Activated CD8-positive, alpha-beta memory T cell treated with anti-CD3 and anti-CD28 coated beads for 36 hours (primary cell): ENCODE measurements around the gene DUSP7. TPM values are rescaled to one million over a fixed set of nuclear protein-coding genes. Genes with fewer than 3 reads are reported as not detected.

Experiments used
- CTCF ChIA-PET: fragments of 350-600 bp; sonication (Branson Sonifier 250); formaldehyde crosslinking; loops from one replicate; lab custom pipeline; 2021; ENCODE audit warnings: antibody characterized with exemption; lab: Charles Lee
- POLR2A ChIA-PET: fragments of 350-600 bp; sonication (Branson Sonifier 250); formaldehyde crosslinking; loops from one replicate; lab custom pipeline; 2021; ENCODE audit warnings: antibody characterized with exemption; lab: Charles Lee
- total RNA-seq, 2 experiments: library from RNA; stranded (reverse); gene quantifications; one replicate each; pipeline ENCODE4 v1.2.3, GENCODE V29; 2021

DUSP7 gene
- total RNA-seq, 2 experiments from 2014 or later = 26.5 to 26.8 TPM

DNA sequence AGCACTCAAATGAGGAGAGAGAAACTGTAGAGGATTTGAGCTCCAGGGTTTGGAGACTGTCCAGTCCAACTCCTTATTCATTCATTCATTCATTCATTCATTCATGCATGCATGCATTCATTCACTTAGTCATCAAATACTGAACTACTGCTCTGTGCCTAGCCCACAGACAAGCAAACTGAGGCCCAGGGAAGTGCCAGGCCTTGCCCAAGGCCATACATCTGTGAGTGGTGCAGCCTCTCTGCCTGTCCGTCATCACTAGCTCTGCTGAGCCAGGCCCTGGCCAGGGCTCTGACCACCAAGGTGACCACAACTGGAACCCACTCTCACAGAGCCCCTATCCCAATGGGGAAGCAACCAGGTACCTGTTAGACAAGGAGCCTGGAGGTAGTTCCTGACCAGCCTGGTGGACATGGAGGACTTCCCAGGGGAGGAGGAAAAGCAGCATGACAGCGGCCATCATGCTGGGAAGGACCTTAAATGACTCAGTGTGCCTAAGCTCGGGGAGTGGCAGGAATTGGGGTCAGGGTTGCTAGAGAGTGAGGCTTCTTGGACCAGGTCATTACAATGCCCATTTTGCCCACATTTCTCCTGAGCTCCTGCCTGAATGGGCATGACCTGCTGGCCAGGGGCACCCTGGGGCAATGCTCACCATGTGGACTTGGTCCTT lies 33.1 kb downstream of the DUSP7 start:
- ChIA-PET POLR2A (no interaction called here), CTCF (no interaction called here)

DNA sequence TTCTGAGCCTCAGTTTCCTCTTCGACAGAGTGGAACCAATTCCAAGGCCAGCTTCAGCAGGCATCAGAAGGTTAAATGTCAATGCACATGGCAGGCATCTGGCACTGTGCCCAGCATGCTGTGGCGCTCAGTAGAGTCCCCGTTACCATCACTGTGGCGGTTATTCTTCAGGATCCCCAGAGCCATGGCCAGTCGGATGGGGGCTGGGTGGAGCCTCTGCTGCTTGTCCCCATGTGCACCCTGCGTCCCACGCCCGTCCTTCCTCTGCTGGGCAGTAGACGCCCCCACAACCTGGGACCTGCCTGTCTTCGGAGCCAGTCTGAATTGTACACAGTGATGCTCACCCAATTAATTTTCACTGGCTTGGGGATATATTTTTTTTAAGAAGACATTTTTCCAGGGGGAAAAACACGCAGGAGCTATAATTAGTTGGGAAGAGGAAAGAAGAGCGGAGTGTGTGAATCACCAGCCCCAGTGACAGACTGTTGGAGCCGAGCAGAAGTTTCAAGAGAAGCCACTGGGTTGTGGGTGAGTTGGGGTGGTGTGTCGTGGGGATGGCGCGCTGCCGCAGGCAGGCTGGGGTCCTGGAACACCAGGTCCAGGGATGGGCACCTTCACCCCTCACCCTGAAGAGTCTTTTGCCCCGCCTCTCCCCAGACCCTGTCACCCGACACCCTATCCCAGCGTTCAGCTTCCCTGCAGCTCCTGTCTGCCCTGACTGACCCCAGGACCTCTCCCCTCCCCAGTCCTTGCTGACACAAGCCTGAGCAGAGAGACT lies 33.9 kb downstream of the DUSP7 start:
- POLR2A ChIA-PET = no interaction called here
- CTCF ChIA-PET = interaction anchor here (0.7 to 1.4 kb wide), 2 partner anchors 101 to 119 kb away, joined by 3 read pairs; no protein-coding TSS in a partner anchor

DNA sequence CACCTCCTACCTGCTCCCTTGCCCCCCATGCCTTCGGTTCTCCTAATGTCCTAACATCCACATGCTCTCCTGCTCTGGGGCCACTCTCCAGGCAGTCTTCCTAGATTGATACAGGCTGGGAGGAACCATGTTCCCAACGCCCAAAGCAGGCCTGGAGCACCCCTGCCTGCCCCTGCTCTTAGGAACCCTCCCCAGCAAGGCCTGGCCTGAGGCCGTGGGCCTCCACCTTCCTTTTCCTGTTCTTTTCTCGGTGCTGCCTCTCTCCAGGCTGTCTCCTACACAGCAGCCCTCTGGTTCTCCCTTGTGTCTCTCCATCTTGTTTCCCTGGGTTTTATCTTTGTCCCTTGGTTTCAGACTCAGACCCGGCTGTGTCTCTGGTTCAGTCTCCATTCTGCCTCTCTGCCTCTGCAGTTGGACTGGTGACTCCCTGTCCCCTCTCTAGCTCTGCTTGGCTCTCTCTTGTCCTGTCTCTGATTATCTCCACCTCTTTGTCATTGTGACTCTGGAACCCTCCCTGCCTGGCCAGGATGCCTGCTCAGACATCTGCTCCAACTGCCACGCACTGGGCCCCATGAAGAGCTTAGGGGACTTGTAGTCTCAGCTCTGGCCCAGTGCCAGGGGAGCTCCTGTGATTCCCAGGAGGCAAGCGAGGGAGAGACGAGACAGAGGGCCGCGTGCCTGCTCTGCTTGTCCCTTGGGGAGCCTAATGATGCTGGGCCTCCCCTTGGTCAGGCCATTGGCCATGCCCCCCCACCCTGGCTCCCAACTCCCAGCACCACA lies 34.7 kb downstream of the DUSP7 start:
- ChIA-PET CTCF (interaction anchor here (0.7 to 1.4 kb wide), 2 partner anchors 102 to 120 kb away, joined by 3 read pairs; no protein-coding TSS in a partner anchor), POLR2A (interaction anchor here (0.6 kb wide), 1 partner anchor 26 kb away, joined by 3 read pairs; the partner anchor contains the start of gene RPL29)

DNA sequence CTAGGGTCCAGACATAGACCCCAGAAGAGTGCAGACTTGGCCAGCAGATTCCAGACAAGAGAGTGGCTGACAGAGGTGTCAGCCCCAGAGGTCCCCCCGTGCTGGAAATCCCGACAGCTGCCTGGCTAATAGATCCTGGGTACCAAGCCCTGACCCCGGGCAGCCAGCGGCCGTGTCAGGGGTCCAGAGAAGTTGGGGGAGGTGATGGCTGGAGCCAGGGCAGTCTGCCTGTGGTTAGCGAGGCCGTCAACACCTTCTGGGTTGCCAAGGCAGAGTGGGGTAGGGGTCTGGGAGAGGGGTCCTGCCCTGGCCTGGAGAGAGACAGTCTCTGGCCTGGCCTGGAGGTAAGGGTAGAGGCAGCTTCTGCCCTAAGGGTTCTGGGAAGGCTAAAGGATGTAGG lies 35.6 kb downstream of the DUSP7 start:
- CTCF ChIA-PET = interaction anchor here (1.4 kb wide), 1 partner anchor 102 kb away, joined by 3 read pairs; no protein-coding TSS in a partner anchor

DNA sequence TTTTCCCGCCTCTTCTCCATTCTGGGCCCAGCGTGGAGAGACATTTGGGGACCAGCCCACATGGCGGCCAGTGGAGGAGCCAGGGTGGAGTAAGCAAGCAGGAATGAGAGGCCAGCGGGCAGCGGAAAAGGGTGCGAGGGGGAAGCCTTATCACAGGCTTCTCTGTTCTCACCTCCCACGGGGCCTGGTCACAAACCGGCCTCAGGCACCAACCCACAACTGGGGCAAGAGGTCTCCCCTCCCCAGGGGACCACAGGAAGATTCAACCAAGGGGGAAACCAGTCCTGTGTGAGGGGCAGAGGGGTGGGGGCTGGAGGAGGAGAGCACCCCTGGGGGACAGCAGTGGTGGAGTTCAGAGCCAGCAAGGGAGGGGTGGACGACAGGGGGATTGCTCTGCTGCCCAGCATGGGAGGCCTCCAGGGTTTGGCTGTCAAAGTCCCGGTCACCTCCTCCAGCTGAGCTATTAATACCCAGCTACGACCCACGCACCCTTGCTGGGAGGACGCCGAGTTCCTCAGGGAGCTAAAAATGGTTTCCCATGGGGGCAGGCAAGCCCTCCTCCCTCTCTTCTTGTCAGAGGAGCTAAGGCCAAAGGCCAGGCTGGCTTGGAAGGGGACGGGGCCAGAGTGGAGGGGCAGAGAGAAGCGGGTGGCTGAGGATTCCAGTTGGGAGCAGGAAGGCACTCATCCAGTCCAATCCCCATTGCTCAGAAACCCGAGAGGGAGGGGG lies 36.9 kb downstream of the DUSP7 start:
- CTCF ChIA-PET = interaction anchor here (1.0 kb wide), 1 partner anchor 34 kb away, joined by 3 read pairs; no protein-coding TSS in a partner anchor
- POLR2A ChIA-PET = no interaction called here

More for the DNA sequence above, 35.6 kb downstream of the DUSP7 start:
- POLR2A ChIA-PET = no interaction called here

DNA sequence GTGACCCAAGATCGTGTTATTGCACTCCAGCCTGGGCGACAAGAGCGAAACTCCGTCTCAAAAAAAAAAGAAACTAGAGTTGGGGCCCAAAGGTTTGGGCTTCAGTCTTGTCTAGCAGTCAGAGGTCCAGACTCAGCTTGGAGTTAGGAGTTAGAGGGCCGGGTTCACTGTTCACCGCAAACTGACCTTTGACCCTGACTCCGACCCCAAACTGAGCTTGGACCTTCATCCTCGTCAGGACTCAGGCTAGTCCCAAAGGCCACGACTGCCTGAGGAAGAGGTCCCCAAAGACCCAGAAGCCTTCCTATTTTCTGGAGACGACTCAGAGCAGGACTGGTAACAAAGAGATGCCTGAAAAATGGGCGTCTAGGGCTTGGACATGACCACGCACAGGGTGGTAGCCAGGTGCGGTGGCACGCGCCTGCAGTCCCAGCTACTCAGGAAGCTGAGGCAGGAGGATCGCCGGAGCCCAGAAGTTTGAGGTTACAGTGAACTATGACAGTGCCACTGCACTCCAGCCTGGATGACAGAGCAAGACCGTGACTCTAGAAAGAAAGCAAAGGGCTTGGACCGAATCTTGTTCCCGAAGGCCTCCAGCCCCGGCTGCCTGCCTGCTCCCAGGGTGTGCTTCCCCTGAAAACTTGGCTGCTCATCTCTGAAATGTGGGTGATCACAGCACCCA lies 37.9 kb downstream of the DUSP7 start:
- ChIA-PET POLR2A (no interaction called here), CTCF (no interaction called here)

DNA sequence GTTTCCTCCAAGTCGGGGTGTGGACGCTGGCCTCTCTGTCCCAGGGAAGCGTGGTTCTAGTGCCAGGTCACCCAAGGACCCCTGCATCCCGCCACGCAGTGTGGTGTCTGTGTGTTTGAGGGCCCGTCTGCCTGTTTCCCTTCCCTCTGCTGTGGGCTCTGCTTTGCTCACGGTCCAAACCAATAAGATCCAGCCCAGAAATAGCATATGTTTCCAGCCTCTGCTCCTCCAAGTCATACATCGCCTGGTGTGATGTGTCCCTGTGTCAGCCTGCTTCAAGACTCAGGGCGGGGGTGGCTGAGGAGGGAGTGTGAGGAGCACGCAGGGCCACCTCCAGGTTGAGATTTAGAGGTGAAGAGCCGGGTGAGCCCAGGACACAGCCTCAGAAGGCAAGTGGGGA lies 38.8 kb downstream of the DUSP7 start:
- CTCF ChIA-PET = interaction anchor here (0.9 kb wide), 1 partner anchor 16 kb away, joined by 3 read pairs; no protein-coding TSS in a partner anchor
- POLR2A ChIA-PET = no interaction called here

DNA sequence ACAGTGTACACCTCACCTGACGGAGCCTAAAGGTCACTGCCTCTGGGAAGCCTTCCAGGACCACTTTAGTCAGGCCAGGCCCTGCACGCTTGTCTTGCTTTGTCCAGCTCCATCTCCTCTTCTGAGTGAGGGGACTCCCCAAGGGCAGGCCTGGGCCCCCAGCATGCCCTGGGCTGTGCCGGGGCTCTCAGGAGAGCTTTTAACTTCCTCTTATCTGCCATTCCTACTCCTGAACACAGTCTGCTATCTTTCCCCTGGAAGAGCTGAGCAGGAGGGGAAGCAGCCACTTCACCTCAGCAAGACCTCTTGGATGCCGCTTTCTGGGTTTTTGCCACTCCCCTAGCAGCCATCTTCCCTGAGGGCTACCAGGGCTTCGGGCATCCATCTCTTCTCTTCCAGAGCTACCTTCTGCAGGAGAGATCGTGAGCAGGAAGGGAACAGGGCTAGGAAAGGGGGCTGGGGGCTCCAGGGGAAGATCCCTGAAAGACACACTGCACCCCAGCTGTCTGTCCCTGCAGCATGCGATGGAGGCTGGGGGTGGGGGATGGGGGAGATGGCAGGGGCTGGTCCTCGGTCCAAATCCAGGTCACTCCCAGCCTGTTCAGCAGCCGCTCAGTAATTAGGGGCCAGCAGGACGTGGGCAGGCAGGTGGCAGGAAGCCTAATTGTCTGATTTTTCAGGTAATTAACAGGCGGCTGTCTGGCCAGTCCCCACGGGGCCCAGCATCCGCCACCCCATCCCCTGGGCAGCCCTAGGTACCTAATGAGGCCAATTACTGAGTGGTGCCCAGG lies 40.7 kb downstream of the DUSP7 start:
- POLR2A ChIA-PET = no interaction called here
- CTCF ChIA-PET = no interaction called here

DNA sequence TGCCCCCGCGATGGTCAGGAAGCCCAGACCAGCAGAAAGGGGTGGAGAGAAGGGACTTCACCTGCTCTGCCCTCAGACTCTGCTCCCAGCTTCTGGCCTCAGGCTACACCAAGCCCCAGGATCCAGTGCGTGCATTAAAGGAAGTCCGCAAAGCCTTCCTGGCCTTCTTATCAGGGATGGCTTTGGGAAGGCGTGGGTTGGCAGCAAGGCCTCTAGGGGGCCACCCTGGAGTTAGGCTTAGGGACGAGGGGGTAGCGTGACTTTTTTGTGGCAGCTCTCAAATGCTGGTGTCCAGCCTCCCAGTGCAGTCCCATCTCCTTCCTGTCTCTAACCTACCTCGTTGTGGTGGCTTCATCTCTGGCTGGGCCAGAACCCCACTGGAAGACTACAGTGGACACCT lies 41.8 kb downstream of the DUSP7 start:
- POLR2A ChIA-PET = no interaction called here

DNA sequence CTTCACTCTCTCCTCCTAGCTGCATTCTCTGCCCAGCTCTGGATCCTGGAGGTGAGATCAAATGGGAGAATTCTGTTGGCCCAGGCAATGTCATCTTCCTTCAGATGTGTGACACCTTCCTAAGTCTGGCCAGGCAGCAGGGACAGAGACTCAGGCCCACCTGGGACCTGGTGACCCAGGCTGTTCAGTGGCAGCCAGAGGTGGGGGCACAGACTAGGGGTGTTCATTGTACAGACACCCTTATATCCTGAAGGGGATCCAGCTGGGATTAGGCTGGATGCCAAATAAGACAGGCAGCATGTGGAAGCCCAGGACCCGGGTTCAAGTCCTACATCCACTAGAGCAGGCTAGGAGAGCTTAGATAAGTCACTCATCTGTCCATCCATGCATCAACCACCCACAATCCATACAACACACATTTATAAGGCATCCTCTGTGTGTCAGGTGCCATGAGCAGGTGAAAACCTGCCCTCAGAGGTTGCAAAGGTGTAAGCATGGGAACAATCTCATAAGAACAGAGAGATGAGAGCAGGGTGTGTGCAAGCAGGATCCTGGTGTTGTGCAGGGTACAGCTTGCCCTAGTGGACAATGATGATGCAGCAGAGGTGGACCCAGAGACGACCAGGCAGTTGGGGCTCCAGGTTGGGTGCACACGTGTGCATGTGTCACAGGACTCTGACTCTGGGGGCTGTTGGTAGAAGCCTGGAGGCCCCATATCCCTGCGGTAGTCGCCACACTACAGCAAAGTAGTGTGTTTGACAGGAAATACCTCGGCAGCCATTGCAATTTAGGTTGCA lies 42.4 kb downstream of the DUSP7 start:
- CTCF ChIA-PET = no interaction called here
- POLR2A ChIA-PET = no interaction called here

More for the DNA sequence above, 41.8 kb downstream of the DUSP7 start:
- CTCF ChIA-PET = no interaction called here

DNA sequence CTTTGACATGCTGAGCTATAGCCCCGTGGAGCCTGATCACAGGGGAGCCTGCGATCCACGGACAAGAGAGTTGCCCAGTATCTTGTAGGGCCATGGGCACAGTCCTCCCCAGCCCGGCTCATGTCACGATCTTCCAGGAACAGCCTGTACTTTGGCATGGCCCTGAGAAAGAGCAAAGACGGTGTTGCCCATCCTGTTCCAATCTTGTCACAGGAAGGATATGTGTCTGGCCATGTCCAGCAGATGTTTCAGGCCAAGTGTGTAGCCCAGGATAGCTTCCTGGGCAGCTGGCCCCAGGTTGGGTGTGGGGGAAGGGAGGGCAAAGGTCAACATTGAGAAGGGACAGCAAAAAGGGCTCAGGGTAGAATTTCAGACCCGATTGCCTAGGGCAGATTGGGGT lies 43.7 kb downstream of the DUSP7 start:
- CTCF ChIA-PET = interaction anchor here (1.9 kb wide), 1 partner anchor 11 kb away, joined by 7 read pairs; no protein-coding TSS in a partner anchor
- POLR2A ChIA-PET = no interaction called here

DNA sequence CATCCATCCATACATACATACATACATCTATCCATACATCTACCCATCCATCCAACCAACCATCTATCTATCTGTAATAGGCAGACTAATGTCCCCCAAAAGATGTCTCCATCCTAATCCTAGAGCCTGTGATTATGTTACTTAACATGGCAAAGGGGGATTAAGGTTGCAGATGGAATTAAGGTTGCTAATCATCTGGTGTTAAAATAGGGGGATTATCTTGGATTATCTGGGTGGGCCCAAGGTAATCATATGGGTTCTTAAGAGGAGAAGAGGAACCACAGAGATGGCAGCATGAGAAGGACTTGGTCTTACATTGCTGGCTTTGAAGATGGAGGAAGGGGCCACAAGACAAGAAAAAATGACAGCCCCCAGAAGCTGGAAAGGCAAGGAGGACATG lies 45.9 kb downstream of the DUSP7 start:
- CTCF ChIA-PET = no interaction called here
- POLR2A ChIA-PET = no interaction called here

DNA sequence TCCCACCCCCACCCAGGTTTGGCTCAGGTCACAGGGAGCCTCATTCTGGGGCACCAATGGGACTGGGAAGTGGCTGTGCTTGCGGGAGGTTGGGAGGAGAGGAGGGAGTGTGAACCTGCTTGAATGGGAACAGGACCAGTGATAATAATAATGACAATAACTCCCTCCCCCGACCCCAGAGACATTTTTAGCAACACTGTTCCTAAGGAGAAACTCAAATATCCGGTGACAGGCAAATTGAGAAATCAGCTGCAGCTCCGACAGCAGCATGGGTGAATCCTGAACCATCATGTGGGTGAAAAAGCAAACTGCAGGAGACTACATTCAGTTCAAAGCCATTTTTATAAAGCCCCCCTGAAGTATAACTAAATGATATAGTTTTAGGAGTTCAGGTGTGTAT lies 49.1 kb downstream of the DUSP7 start:
- ChIA-PET CTCF (interaction anchor here (0.6 kb wide), 1 partner anchor 124 kb away, joined by 7 read pairs; no protein-coding TSS in a partner anchor), POLR2A (no interaction called here)

DNA sequence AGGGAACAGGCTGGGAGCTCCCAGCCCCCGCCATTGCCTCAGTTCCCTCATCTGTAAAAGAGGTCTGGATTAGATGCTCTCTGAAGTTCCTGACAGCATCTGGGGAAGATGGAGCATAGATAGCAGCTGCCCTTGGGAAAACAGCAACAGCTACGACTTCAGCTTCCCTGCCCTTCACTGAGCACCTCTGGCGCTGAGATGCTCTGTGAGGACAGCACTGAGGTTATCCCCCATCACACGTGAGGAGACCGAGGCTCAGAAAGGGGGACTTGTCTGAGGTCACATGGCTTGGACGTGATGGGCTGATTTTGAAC lies 49.6 kb downstream of the DUSP7 start:
- ChIA-PET POLR2A (no interaction called here), CTCF (no interaction called here)

DNA sequence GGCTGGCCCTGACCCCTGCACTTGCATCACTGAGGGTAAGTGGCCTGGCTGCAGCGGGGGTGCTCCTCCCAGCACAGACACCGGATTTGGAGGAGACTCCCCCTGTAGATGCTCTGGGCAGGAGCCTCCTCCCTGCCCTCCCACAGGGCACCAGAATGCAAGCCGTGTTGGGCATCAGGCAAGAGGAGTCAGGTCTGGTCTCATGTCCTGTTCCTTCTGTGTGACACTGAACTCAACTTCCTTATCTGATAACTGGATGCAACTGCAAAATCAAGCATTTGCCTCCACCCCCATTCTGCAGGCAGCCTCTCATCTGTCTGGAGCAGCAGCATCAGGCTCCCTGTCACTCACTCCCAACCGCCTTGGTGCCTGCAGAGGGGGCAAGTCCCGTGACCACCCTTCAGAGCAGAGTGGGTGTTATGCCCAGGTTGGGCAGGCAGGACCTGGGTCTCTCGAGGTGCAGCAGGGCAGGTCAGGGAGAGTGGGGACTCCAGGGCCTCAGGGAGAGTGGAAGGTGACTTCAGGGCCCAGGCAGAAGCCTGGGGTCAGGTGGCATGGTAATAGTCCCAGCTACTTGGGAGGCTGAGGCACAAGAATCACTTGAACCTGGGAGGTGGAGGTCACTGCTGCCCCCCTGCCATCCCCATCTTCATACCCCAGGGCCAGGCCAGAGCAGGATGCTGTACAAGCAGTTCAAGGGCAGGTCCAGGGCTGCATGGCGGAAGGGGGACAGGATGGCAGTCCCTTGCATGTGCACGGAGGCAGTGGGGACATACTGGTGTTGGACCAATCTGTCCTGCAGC lies 50.2 kb downstream of the DUSP7 start:
- ChIA-PET CTCF (no interaction called here), POLR2A (no interaction called here)

DNA sequence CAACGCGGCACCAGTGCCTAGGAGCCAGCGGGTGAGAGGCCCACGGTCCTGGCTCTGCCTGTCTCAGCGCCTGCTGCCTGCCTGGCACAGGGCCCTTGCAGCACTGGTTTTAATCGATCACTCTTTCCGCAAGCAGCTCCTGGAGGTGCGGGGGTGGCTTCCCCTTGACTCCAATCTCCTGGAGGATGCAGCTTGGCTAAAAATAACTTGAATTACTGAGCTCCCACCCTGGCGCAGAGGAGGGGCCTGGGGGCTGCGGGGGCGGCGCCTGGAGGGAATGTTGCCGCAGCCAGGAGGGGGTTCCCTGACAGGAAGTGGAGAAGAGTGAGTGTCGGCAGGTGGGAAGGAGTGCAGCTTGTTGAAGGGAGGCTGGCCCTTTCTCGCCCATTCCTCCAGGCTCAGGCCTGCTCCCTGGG lies 50.8 kb downstream of the DUSP7 start:
- ChIA-PET CTCF (no interaction called here), POLR2A (no interaction called here)
